Activated CD8-positive, alpha-beta memory T cell treated with anti-CD3 and anti-CD28 coated beads, Interleukin-2, amount 10 ng/mL, durations not matched to agents 7 days and 5 days (primary cell): ENCODE data around the gene ADAMTS2. TPM values are rescaled to one million over a fixed set of nuclear protein-coding genes. Genes with fewer than 3 reads are reported as not detected.

Experiments used
- total RNA-seq, 2 experiments: library from RNA; stranded (reverse); gene quantifications; one replicate each; pipeline ENCODE4 v1.2.3, GENCODE V29; 2021

ADAMTS2 gene
- total RNA-seq, 2 experiments from 2014 or later, result not detected

Other genes starting within 250 kb of the ADAMTS2 start
- gene RUFY1, start 205.1 kb upstream of the ADAMTS2 start, total RNA-seq, result 10 to 100 TPM; 37.4 to 37.9 TPM